DMS53 treated with DMSO at 0.1 percent for 48 hours (cell line): ENCODE data around the gene CAVIN3.
"Not testable (repeated sequence)": the region's sequence is repeated elsewhere in the genome, so short reads cannot be mapped to it uniquely, and the experiment has no call there.

Experiments
- DNase-seq: peaks from one replicate; lab custom pipeline; 2025; ENCODE audit not compliant: unreplicated experiment; lab: John Stamatoyannopoulos, UW

The CAVIN3 gene

GRCh38 chr11:6326985-6327384, 6.7 kb upstream of the CAVIN3 start:
- no peak for DNase-seq

- DNase-seq: no peak
Observed at GRCh38 chr11:6326303-6326702, 6.0 kb upstream of the CAVIN3 start.

- DNase-seq: peak; percentile 26
Observed at GRCh38 chr11:6323291-6323905, 3.1 kb upstream of the CAVIN3 start.

GRCh38 chr11:6321961-6322362, 1.7 kb upstream of the CAVIN3 start:
- peak; percentile 82 for DNase-seq

- no peak for DNase-seq
Observed at GRCh38 chr11:6321356-6321755, 1.1 kb upstream of the CAVIN3 start.

GRCh38 chr11:6319704-6320410, 444 bp downstream of the CAVIN3 start:
- DNase-seq: peak; percentile 32

GRCh38 chr11:6319001-6319703, 1.1 kb downstream of the CAVIN3 start:
- DNase-seq: no peak

GRCh38 chr11:6318204-6318603, 2.1 kb downstream of the CAVIN3 start:
- no peak for DNase-seq

GRCh38 chr11:6315811-6316425, 4.4 kb downstream of the CAVIN3 start:
- DNase-seq: peak; percentile 74

GRCh38 chr11:6312106-6312505, 8.2 kb downstream of the CAVIN3 start:
- DNase-seq: no peak

- DNase-seq: no peak
Observed at GRCh38 chr11:6307876-6308275, 12.4 kb downstream of the CAVIN3 start.

- no peak for DNase-seq
Observed at GRCh38 chr11:6305297-6305696, 15.0 kb downstream of the CAVIN3 start.

GRCh38 chr11:6303661-6304060, 16.6 kb downstream of the CAVIN3 start:
- DNase-seq: no peak

GRCh38 chr11:6301096-6301495, 19.2 kb downstream of the CAVIN3 start:
- DNase-seq: no peak

GRCh38 chr11:6300325-6300724, 20.0 kb downstream of the CAVIN3 start:
- no peak for DNase-seq

GRCh38 chr11:6298605-6299004, 21.7 kb downstream of the CAVIN3 start:
- DNase-seq: peak; percentile 30

GRCh38 chr11:6297831-6298230, 22.5 kb downstream of the CAVIN3 start:
- DNase-seq: peak; percentile 3

- DNase-seq: no peak
Observed at GRCh38 chr11:6285019-6285418, 35.3 kb downstream of the CAVIN3 start.

- DNase-seq: no peak
Observed at GRCh38 chr11:6284250-6284649, 36.1 kb downstream of the CAVIN3 start.

GRCh38 chr11:6283453-6284023, 36.8 kb downstream of the CAVIN3 start:
- no peak for DNase-seq

- DNase-seq: not testable (repeated sequence)
Observed at GRCh38 chr11:6280809-6281208, 39.5 kb downstream of the CAVIN3 start.
